Hepatocyte (in vitro differentiated cells): ENCODE data around the gene MLC1.

Experiments used
- EZH2 ChIP-seq: fragments of 200-600 bp; sonication (generic); IDR thresholded peaks from 2 replicates; pipeline ENCODE4 v1.6.1; 2016; ENCODE audit warnings: antibody characterized with exemption, mild to moderate bottlenecking, borderline replicate concordance
- TF ChIP-seq, protein P1 (sequence below): fragments of 200-600 bp; sonication (generic); IDR thresholded peaks from 2 replicates; pipeline ENCODE4 v1.5.1; 2016; ENCODE audit warnings: antibody characterized with exemption, mild to moderate bottlenecking; ENCODE audit not compliant: poor library complexity

DNA sequence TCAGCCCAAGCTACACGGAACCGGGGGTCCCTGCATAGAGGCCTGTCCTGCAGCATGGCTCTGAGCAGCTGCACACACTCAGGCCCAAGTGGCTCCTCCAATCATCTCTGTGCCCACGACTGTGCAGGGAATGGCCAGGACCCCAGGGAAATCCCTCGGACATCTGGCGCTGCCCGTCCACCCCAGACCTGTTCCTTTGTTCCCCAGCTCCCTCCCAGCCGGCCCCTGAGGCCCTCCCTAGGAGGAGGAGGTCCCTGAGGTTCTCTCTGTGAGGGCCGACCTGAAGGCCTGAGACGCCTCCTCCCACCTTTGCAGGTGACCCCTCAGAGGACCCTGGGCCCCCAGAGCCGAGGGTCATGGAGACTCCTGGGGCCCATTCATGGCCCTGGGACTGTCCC lies 1.1 kb downstream of the MLC1 start:
- TF ChIP-seq, protein P1, sequence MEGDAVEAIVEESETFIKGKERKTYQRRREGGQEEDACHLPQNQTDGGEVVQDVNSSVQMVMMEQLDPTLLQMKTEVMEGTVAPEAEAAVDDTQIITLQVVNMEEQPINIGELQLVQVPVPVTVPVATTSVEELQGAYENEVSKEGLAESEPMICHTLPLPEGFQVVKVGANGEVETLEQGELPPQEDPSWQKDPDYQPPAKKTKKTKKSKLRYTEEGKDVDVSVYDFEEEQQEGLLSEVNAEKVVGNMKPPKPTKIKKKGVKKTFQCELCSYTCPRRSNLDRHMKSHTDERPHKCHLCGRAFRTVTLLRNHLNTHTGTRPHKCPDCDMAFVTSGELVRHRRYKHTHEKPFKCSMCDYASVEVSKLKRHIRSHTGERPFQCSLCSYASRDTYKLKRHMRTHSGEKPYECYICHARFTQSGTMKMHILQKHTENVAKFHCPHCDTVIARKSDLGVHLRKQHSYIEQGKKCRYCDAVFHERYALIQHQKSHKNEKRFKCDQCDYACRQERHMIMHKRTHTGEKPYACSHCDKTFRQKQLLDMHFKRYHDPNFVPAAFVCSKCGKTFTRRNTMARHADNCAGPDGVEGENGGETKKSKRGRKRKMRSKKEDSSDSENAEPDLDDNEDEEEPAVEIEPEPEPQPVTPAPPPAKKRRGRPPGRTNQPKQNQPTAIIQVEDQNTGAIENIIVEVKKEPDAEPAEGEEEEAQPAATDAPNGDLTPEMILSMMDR: no peak
- TF ChIP-seq EZH2: no peak
